Liver (tissue), 3 donors: Measurements from ENCODE around the gene NAGPA.

Source experiments
- CTCF ChIP-seq: fragments of 150-350 bp; IDR thresholded peaks from 2 replicates; pipeline ENCODE4 v1.5.1; 2017; ENCODE audit warnings: improper control_type of control experiment, low read depth, low read length; ENCODE audit not compliant: missing input control
- EGR1 ChIP-seq, 2 donors: IDR thresholded peaks; 2 replicates each; pipeline ENCODE4 v1.6.1; 2016 to 2018; ENCODE audit warnings: antibody characterized with exemption in 2 of 2, low read depth in 2 of 2
- FOXA2 ChIP-seq: IDR thresholded peaks from 2 replicates; pipeline ENCODE4 v1.6.1; 2016; ENCODE audit warnings: antibody characterized with exemption
- JUND ChIP-seq, 2 donors: IDR thresholded peaks; 2 replicates each; pipeline ENCODE4 v1.6.1; 2016; ENCODE audit warnings: antibody characterized with exemption in 2 of 2
- TAF1 ChIP-seq: conservative IDR thresholded peaks from 2 replicates; pipeline ENCODE4 v1.6.1; 2016; ENCODE audit warnings: antibody characterized with exemption, mild to moderate bottlenecking
- YY1 ChIP-seq: IDR thresholded peaks from 2 replicates; pipeline ENCODE4 v1.6.1; 2016; ENCODE audit warnings: antibody characterized with exemption, mild to moderate bottlenecking
- TF ChIP-seq, protein P1 (sequence below): IDR thresholded peaks from 2 replicates; pipeline ENCODE4 v1.6.1; 2016; ENCODE audit warnings: antibody characterized with exemption
- TF ChIP-seq, protein P2 (sequence below): IDR thresholded peaks from 2 replicates; pipeline ENCODE4 v1.6.1; 2016; ENCODE audit warnings: antibody characterized with exemption
- donor health status: healthy.
- donor health status: healthy.

- TF ChIP-seq, protein P1, sequence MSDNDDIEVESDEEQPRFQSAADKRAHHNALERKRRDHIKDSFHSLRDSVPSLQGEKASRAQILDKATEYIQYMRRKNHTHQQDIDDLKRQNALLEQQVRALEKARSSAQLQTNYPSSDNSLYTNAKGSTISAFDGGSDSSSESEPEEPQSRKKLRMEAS, result no peak
- TF ChIP-seq CTCF (no peak), JUND (IDR thresholded peaks at IDR 0.05) (no peak), TAF1 (no peak), FOXA2 (no peak), EGR1 (IDR thresholded peaks at IDR 0.05; ENCODE audit: low read depth in 2 of 2) (no peak), YY1 (no peak)
- TF ChIP-seq, protein P2, sequence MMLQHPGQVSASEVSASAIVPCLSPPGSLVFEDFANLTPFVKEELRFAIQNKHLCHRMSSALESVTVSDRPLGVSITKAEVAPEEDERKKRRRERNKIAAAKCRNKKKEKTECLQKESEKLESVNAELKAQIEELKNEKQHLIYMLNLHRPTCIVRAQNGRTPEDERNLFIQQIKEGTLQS, result no peak
Observed at GRCh38 chr16:5003828-5004227, 29.9 kb downstream of the NAGPA start.
